Measurements from ENCODE around the gene PPP1R7.

Gene PPP1R7

DNA sequence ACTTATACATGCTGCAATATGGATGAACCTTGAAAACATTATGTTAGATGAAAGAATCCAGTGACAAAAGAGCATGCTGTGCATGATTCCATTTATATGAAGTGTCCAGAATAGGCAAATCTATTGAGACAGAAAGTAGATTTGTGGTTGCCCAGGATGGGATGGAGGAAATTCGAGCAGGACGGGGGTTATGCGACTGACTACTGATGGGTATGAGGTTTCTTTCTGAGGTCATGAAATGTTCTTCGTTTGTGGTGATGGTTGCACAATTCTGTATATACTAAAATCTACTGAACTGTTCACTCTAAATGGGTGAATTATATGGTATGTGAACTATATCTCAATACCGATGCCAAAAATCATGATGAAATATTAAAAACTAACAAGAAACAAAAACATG, 29.3 kb upstream of the PPP1R7 start:
- ATAC-seq, result no peak

DNA sequence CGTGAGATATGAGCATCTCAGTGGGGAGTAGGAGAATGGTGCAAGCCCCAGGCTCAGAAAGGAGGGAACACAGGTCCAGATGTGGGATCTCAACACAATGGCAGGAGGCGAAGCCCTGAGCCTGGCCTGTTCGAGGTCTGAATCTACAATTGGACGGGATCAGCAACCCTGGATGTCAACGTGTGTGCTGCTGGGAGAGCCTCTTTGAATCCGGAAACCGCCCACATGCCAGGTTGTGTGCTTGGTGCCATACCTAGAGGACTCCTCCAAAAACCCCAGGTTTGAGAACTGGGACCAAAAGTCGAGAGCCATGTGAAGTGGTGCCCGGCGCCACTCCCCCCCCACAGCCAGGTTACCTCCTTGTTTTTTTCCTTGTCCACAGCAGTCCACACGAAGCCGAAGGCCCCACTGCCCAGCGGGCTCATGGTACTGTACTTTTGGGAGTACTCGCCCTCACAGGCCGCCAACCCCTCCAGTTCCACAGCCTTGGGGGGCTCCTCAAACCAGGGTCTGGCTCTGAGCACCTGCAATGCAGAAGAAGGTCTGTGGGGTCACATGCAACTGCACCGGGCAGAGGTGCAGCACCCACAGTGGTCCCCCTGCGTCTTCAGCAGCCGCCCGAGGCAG, 27.8 kb upstream of the PPP1R7 start:
- no peak for ATAC-seq

DNA sequence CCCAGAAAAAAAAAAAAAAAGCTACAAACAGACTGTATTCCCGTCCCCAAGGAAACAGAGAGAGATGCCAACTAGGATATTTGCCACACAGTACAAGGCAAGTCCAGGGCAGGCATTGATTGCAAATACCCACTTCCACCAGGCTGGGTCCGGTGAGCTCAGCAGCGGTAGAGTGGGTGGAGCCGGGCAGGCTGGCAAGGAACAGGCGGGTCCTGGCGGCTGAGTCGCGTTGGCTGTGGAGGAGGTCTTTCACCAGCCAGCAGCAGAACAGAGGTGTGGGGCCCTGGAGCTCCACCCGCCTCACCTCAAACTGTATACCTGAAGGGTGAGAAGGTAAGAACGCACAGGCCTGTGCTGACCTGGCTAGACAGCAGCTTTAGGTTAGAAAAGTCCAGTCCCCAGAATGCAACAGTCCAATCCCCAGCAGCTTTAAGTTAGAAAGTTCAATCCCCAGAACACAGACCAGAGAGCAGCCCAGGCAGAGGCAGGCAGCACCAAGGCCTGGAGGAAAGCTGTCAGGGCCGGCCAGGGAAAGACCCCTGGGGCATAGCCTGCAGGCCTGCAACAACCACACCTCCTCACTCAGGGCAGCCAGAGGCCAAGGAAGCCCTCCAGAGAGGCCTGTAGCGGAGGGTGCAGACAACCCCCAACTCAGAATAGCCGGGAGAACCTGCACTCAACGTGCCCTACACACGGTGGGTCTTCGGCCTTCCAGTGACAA, 26.3 kb upstream of the PPP1R7 start:
- ATAC-seq, result peak; percentile 66 to 68

DNA sequence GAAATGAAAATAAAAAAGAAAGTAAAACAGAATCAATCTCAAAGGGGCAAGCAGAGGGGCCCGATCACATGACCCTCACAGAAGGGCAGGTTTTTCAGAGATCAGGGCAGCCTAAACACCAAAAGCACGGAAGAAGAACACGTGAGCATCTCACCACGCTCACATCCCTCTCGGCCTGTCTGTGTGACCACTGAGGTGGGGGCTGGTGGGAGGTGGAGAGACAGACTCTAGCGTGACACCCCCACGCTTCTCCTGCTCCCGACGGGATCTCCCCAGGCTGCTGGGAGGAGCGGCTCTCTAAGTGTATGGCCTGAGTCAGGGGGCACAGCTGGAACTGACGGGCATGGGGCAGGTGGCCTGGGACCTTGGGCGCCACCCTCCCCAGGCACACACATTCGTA, 24.6 kb upstream of the PPP1R7 start:
- peak in 1 of 2 donors; percentile 17 for ATAC-seq

DNA sequence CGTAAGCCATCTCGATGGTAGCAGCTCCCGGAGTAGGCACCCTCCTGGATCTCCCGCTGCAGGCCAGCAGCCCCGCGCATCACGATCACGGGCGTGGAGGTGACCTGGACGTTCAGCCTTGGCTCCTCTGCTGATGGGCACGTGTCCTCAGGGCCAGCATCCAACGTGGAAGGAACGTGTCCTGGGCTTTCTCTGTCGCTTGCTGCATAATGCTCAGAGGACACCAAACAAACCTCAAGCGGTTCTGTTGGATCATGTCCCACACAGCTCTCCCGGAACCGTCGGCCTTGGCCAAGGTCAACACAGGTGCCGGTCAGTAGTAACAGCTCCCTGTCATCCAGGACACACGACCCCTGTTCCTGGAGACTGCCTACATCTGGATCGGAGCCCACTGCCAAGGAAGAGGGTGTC, 24.1 kb upstream of the PPP1R7 start:
- no peak for ATAC-seq

DNA sequence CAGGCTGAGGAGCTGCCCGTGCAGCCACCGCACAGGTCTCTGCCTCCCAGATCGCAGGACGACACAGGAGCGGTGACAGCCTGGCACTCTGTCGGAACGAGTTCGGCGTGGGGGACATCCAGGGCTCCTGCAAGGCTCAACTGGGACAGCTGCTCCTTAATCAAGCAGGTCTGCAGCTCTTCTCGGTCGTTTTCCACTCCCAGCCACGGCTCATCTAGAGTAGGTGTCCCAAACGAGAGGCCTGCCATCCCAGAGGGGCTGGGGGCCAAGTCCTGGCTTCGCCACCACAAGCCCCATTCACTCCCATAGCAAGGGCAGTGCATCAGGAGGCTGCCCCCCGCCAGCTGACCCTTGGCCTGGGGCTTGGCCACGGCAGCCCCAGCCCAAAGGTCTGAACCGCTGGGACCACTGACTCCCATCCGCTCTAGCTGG, 23.5 kb upstream of the PPP1R7 start:
- no peak for ATAC-seq

DNA sequence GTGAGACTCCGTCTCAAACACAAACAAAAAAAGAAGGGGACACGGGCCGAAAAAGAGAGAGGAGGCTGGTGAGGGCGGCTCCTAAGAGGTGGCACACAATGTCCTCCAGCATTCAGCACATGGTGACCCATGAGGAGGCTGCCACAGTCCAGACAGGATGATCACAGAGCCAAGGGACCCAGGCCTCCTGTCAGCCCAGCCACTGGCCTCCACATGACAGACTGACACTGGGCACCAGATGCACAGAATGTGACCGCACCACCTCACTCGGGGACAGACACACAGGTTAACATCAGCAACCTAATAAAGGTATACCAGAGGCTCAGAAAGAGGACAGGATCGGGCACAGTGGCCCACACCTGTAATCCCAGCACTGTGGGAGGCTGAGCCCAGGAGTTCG, 22.0 kb upstream of the PPP1R7 start:
- ATAC-seq, result no peak

DNA sequence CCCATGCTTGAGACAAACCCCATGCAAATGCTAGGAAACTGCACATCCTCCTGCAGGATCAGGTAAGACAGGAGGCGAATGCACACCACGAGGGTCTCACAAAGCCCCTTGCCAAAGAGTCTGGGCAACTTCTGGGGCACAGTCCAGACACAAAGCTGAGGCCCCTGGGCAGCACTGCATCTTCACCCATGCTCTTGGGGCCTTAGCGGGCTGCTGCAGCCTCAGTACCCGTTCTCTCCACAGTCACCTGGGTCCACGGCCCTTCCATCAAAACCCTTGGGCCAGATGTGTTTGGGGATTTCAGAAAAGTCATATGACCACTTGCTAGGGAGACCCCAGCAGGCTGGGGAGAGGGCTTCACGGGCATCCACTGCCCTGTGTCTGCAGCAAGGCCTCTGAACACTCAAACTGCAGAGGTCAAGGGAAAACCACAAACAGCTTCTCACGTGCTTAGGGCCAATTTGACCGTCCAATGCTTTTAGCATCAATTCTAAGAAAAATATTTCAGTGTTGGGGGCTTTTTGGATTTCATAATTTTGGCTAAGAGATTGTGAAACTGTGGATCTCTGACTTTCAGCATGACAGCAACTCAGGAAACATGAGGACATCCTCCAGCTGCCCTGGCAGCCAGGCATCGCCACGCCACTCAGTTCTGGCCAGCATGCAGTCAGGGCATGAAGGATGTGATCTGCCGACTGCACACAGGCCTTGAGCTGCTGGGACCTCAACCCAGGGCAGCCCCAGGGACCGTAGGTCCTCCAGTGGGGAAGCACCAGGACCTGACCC, 21.0 kb upstream of the PPP1R7 start:
- no peak for ATAC-seq

DNA sequence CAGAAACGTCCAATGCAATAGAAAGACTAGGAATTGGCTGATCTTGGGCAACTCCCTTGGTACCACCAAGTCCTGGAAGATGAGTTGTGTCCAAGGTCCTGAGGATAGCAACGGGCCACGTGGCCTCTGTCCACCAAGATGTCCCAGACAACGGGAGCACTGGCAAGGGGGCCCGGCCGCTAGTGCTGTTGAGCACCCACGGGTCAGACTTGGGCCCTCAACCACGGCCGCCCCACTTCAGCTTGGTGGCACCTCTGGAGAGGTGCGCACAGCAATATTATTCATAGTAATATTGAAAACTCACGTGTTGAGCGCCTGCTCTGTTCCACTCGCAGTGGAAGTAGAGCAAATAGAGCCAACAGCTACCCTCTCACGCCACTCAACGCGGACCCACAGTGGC, 20.0 kb upstream of the PPP1R7 start:
- no peak for ATAC-seq

DNA sequence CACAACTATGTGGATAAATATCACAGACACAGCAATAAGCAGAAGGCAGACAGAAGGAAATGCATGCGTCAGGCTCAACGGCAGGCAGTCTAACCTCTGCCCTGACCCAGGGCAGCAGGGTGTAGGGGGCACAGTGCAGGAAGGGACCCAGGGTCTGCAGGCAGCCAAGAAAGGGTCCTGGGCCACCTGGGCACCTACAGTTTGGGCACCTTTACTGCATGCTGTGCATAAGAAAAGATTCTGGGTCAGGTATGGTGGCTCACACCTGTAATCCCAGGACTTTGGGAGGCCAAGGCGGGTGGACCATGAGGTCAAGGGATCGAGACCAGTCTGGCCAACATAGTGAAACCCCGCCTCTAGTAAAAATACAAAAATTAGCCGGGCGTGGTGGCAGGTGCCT, 18.7 kb upstream of the PPP1R7 start:
- ATAC-seq, result no peak

DNA sequence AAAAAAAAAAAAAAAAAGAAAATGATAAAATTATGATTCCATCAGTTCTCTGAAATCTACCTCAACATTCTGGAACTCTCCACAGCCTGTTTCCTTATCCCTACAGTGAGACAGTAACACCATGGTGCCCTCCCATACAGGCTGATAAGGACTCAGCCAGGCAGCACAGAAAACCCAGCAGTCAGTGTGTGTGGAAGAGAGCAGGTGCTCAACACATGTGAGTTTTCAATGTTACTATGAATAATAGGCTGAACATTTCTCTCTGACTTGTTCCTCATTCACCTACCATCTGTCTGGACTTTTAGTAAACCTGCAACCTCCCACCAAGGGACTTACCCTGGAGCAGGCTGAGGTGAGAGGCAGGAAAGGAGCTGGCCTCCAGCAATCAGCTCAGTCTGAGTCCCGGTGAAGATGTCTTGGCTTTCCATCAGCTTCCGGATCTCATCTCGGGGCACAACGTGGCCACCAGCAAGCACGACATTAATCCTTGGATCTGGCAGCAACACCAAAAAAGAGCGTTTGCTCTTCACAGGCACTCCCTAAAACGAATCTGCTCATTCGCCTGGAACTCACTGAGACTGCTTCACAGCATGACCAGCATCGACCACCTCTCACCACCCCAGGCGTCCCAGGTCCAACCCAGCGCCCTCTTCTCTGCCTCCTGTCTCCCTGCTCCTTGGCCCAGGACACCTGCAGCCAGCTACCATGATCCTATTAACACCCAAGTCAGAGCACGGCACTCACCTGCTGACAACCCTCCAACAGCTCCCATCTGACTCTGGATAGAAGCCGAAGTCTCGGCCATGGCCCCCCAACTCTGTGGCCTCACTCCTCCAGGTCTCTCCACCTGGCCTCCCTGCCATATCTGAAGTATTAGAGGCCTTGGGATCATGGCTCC, 17.5 kb upstream of the PPP1R7 start:
- no peak for ATAC-seq

DNA sequence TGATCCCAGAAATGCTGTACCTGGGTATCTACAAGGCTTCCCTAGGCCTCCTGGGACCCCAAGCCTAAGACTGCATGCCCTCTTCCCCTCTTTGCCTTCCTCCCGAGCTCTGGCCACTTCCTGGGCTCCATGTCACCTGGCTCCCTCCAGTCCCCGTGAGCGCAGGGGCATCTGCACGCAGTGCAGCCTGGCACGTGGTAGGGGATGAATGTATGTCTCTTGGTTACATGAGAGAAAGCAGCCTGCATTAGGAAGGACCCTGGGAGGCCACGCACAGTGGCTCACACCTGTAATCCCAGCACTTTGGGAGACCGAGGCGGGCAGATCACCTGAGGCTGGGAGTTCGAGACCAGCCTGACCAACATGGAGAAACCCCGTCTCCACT, 16.8 kb upstream of the PPP1R7 start:
- ATAC-seq, result no peak

DNA sequence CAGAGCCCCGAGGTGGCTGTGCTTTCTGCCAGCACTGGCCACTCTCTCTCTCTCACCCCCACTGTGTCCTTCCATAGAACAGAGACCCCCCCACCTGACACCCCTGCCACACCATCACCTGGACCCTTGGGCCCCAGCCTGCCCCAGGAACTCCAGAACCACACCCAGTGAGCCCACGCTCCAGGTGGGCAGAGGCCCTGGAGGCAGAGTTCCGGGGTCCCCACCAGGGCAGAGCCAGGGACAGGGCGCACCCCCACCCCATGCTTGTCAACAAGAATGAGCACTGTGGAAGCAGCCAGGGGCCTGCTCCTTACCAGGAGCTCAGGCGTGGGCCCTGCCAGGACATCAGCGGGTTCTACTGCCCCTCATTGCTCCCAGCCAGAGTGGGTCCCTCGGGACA, 15.6 kb upstream of the PPP1R7 start:
- no peak for ATAC-seq

DNA sequence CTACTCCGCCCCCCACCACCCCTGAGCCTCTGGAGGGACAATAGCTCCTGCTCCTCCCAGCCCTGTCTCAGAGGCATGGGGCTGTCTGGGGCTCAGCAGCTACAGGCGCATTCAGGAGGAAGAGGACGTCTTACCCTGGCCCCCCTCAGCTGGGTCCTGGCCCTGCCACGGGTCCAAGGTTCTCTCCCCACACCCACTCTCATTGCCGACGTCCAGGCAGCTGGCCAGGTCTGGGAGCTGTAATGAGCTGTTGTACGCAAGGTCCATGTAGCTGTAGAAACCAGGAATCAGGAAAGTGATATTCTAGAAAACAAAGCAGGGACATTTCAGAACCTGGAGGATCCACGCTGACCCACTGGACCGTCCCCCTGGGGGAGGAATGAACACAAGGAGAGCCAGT, 14.5 kb upstream of the PPP1R7 start:
- ATAC-seq, result no peak

DNA sequence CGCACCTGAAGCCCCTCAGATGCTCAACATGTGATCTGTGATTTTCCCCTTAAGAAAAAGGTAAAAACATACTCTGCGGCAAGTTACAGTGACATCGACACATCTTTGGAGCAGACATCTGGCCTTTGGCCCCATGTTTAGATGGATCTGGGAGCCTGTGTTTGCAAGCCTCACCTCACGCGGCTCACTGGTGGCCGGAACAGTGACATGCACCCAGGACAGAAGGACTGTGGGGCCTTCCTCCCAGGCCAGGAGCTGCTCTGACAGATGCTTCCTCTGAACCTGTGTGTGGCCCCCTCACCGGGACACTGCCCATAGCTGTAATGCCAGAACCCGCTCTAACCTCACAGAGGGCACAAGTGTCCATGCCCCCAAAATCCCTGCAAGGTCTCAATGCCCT, 14.1 kb upstream of the PPP1R7 start:
- no peak for ATAC-seq

DNA sequence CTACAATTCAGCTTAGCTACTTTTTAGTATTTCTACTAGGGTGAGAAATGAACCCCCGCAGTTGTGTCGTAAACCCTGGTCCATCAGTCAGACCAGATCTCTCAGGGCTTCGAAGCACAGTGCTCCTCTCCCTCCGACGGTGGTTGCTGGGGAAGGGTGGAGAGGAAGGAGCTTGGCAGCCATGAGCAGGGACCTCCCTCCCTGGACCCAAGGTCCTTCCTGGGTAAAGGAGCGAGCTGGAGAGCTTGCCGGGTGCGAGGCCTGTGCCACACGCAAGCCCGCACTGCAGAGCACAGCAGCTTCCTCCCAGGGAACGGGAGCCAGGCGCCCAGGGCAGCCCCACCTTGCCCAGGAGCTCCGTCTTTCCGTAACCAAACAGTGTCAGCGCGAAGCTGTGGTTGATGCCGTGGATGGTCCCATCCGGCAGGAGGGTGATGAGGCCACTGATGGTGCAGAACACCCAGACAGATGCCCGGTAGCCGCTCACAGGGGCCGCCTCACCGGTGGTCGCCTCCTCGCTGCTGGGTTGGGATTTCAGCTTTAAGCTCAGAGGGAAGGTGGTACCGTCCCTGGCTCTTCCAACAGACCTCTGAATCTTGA, 13.5 kb upstream of the PPP1R7 start:
- ATAC-seq, result no peak

DNA sequence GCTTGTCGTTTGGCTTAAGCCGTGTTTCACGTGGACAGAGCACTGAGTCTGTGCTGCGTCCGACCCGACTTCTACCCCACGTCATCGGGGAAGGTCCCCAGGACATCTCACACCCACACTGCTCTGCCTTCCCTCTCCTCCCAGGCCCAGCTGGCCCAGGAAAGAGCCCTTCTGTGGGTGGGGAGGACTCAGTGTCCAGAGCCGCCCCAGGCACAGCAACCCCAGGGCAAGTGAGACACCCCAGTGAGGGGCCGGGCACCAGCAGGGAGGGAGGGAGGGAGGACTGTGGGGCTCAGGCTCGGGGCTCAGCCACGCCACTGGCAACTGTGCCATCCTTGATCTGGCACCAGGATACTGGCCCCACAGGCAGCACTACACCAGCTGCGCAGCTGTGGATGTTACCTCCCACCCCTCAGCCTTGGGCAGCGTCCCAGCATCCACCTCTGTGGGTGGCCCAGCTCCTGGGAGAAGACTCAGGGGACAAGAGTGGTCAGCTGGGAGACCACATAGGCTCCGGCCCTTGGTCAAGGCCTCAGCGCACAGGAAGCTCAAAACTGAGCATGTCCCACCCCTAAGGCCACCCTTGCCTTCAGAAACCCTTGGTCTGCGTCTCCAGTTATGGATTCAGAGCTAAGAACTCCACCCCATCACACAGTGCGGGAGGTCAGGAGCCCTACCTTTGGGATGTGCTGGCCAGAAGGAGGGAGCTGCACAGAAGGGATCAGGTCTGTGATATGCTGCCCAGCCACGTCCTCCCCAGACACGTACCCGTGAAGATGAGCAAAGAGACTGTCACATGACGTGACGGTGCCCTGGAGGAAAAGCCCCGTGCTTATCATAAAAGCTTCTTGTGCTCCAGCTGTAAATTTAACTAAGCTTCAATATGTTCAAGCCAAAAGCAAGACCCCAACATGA, 12.7 kb upstream of the PPP1R7 start:
- ATAC-seq, result no peak

DNA sequence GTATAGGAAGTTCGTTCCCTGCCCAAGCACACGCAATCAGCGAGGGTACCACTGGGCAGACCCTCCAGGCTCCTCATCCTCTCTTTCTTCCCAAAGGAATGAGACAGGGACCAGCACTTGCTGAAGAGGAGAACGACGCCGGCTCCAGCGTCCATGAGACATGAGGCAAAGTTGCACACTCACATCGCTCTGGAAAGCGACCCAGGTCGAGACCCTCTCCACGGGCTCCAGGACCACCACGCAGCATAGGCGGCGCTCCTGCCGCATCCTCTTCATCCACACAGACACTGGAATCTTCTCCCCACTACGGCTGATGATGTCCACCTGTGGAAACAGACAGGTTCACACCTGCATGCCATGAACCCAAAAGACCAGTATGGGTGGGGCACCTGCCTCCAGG, 11.8 kb upstream of the PPP1R7 start:
- no peak for ATAC-seq

DNA sequence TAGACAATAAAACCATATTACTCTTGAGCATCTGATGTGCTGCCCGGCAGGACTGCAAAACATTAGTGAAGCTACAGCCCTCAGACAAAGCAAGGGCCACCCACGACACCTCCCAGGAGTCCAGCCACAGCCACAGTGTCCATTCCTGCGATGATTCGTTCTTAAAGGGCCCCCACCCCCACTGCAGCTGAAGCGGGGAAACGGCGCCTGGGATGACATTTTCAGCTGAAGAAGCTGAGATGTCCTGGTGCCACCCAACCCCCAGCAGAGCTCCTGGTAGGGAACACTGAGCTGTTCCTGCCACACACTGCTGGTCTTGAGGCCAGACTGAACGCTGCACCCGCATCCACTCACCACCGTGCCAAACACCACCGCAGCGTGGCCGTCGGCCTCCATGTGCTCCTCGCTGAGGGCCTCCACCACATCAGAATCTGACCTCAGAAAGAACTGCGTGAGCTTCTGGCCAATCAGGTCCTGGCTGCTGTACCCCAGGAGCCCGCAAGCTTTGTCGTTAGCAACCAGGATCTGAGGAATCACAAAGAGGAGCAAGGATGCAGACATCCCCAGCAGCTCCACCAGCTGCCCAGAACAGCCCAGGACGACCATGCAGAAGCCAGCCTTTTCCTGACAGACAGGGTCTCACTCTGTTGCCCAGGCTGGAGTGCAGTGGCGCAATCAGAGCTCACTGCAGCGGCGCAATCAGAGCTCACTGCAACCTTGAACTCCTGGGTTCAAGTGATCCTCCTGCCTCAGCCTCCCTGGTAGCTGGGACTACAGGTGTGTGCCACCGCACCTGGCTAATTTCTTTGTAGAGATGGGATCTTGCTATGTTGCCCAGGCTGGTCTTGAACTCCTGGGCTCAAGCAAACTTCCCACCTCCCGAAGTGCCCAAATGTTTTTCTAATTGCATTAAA, 10.5 kb upstream of the PPP1R7 start:
- ATAC-seq, result no peak

DNA sequence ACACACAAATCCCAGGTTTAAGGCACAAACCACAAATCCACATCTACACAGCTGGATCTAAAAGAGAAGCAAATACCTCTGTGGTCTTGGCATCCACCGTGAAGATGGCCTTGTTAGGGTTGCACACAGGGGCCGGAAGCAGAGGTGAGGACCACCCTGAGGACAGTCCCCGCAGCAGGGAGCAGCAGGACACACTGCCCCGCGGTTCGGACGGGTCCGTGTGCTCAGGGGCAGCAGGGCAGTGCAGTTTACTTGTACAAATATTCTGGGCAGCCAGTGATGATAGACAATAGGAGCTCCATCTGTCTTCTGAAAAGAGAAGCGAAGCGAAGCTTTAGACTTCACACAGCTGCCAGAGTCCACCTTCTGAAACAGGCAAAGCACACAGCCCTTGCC, 9.8 kb upstream of the PPP1R7 start:
- ATAC-seq, result no peak
